SIG-M5 (cell line): Measurements from ENCODE around the gene EYS.

ENCODE experiments used
- DNase-seq: peaks from one replicate; lab custom pipeline; 2025; lab: John Stamatoyannopoulos, UW

The EYS gene

DNA sequence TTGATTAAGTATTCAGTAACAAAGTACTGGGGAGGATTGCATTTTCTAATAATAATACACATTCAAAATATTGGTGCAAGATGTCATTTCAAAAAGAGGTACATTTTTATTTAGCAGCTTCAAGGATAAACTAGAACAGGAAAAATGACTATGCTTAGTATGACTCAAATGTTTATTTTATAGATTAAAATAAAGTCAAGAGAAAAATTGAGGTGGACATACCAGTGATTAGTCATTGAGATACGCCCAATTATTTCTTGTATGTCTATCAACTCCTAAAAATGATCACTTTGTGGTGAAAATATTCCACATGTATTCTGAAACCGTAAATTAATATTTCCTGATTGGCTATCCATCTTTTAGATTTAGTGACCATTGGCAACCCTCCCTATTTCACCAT lies 1974.7 kb downstream of the EYS start:
- no peak for DNase-seq

GRCh38 chr6:63731930-63732329 lies 1975.1 kb downstream of the EYS start:
- no peak for DNase-seq

DNA sequence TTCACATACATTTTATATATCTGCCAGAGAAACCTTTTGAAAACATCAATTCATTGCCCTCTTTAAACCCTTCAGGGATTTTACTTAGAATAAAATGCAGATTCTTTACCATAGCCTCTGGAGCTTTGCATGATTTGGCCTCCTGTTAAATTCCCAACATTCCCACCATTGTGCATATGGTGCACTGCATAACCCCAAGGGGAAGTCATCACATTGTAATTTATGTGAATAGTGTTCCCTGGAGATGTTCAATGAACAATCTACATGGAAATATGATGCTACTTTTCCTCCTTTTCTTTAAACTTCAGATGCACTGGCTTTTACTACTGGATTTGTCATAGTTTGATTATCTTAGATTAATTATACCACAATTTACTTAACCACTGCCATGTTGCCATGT lies 1976.7 kb downstream of the EYS start:
- DNase-seq: no peak

DNA sequence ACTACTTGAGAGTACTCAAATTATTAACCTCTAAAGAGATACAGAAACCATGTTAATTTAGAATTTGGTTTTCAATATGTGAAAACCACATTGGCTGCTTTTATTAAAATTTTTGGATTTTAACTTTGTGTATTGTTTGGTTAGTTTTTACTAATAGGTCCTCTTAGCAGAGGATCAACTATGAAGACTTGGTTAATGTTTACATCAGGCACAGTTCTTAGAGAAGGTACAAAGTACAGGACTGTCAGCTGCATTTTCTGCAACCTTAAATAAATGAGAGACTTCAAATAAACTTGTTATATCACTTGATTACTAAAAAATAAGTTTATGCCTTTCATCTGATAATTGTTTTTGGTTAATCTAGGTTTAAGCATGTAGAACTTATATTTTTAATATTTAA lies 1982.3 kb downstream of the EYS start:
- DNase-seq: no peak

DNA sequence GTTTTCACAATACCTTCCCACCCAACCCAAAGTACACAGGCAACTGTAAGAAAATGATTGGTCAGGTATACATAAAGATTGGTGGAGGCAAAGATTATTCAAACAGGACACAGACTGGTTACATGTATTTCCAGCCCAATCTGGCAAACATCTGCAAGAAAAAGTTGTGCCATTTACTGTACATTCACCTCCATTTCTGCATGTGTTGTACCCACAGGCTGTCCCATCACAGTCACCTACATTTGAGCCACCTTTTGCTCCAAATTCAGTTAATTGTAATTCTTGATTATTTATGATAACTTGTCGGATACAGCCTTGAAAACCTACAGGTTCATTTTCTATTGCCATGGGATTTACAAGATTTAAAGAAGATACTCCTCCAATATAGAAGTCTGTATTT lies 1985.8 kb downstream of the EYS start:
- no peak for DNase-seq

DNA sequence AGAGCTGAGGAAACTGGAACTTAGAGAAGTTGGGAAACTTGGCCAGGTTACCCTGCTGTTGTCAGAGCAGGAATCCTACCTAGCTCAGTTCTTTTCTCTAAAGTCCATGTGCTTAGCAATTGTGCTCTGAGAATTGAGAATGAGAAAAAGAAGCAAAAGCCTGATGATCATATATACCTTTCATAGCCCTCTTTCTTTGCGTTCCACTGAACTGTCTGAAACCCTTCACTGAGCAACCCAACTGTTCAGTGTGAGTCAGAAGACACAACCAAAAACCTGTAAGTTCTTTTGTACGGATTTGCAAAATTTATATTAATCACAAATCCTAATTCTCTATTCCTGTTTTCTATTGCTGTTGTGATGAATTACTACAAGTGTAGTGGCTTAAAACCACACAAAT lies 1990.9 kb downstream of the EYS start:
- no peak for DNase-seq

DNA sequence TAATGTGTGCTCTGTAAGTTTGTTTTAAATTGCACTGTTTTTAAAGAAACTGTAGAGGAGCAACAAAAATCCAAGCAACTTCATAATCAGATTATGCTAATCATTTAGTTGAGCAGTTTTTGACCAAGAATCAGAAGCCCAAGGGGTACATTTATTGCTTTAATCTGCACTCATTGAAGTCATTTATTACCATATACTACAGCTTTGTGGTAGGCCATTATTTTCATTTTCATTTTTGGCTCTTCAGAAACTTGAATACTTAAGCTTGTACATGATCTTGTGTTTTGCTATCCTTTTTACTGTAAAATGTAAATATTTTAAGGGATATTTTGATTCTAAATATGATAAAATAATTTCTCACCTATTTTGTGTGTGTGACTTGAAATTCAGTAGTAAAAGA lies 1992.9 kb downstream of the EYS start:
- DNase-seq: no peak

- no peak for DNase-seq
These were observed 1993.7 kb downstream of the EYS start for GRCh38 chr6:63713332-63713731.

- DNase-seq: no peak
These were observed 1997.9 kb downstream of the EYS start for GRCh38 chr6:63709148-63709547.

DNA sequence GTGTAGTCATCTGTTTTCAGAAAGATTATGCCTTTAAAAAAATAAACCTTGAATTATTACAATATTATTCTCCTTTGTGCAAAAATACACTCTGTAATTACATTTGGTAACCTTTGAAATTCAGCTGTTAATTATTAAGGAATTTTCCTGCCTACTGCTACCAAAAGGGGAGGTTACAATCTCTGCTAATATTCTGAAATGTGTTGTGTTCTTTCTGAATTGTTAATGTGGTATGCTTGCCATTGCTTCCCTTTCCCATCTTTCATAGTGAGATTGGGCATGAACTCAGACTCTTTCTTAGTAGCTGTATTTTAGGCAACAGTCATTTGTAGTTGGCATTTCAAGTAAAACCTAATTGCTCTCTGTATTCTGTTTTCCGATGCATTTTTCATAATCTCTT lies 1998.4 kb downstream of the EYS start:
- no peak for DNase-seq

- no peak for DNase-seq
These were observed 2000.4 kb downstream of the EYS start for GRCh38 chr6:63706630-63707029.

DNA sequence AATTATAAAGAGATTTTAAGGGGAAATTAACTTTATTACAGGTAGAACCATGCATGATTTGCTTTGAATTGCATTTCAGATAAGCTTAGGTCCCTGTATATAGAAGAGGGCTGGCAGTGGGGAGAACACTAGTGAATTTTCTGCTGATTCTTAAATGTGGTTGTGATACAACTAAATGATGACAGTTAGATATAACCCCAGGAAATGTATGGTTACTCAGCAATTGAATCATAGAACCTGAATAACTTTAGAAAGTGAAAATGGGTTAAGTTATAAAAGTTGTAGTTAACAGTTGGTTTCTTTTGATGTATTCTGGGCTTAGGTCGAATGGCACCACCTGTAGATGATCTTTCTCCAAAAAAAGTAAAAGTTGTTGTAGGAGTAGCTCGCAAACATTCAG lies 2001.3 kb downstream of the EYS start:
- no peak for DNase-seq

DNA sequence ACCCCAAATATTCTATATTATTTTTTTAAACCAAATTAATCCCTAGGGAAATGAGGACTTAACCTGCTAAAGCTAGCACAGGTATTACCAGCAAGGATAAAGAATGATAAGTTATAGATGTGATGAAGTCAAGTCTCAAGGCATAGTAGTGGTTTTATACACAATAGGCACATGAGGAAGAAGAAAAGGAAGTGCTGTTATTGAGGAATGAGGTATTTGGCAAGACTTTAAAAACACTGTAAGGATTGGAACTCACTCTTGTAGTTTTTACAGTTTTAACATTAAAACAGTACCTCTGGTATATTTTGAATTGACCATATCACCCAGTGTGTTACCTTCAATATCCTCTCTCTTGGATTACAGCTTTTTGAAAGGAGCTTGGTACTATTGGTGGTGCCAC lies 2016.8 kb downstream of the EYS start:
- DNase-seq: no peak

GRCh38 chr6:63689421-63689820 lies 2017.6 kb downstream of the EYS start:
- no peak for DNase-seq

- DNase-seq: no peak
These were observed 2021.3 kb downstream of the EYS start for GRCh38 chr6:63685446-63686379.

DNA sequence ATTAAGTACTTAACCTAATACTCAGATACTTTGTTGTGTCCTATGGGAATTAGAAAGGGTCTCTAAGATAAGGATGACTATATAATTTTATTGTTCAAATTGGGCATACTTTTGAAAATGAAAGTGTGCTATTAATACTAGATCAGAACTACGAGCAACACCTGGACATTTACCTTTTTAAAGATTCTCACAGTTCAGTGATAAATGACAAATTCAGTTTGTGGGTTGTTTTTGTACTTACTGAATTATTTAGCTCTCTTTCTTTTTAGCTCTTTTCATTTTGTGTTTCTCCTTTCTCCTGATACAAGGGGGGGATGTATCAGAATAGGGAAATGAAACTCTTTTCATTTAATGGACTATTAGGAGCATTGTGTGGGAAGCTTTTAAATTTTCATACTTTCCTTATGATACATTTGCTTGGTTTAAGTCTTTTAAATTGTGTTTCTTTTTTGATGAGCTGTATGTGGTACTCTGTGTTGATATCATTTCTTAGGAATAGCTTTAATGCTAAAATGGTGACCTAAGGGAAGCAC lies 2023.9 kb downstream of the EYS start:
- DNase-seq: no peak

DNA sequence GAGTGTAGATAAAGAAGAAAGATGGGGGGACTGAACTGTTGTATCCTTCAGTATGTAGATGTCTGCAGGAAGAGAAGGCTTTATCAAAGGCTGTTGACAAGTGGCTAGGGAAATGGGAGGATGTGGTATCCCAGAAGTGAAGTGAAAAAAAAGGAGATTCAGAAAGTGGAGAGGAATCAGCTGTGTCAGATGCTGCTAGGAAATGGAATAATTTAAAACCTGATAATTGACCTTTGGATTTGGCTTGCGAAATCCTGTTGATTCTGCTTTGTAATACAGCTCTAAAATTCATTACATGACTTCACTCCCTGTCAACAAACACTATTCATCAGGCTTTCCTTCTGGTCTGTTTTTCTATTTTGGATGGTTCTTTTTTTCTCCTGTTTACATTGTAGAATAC lies 2029.7 kb downstream of the EYS start:
- no peak for DNase-seq

GRCh38 chr6:63676412-63677114 lies 2030.5 kb downstream of the EYS start:
- no peak for DNase-seq

DNA sequence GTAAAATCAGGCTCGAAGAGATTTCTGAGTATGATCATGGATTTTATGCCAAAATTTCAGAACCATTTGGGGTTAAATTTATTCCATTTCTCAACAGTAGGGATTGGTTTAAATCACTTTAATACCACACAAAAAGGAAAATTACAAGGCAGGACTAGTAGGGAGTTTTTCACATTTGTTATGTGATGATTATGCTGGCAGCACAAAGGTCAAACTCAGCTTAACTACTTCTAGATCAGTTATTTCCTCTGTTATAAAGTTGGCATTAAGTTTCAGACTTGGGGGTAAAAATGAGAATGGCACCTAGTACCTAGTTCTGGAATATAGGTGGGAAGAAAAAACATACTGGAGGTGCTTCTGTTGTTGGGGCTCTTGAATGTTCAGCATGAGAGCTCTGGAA lies 2031.9 kb downstream of the EYS start:
- DNase-seq: no peak

DNA sequence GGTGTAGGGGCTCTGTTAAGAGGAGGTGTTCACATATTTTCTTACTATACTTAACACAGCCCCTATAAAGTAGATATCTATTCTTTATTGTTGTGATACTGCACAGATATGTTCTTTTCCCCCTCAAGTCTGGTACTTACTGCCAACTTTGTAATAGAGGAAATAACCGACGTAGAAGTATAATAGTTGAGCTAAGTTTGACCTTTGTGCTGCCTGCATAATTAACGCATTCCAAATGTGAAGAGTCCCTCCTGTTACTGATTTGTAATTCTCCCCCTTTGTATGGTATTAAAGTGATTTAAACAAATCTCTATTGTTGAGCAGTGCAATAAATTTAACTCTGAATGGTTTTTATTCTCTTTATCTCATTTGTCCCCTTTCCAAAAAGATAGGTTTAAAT lies 2032.4 kb downstream of the EYS start:
- DNase-seq: no peak

- no peak for DNase-seq
These were observed 2033.3 kb downstream of the EYS start for GRCh38 chr6:63673692-63674091.

- DNase-seq: no peak
These were observed 2034.4 kb downstream of the EYS start for GRCh38 chr6:63672582-63673129.
